Gastroesophageal sphincter (tissue), 4 donors: ENCODE measurements around the gene TAGLN. TPM values are rescaled to one million over a fixed set of nuclear protein-coding genes. Genes with fewer than 3 reads are reported as not detected.

ENCODE experiments used
- ATAC-seq: fragments of 150-250 bp; one replicate; pipeline ENCODE4 v1.9.1; 2016; ENCODE audit warnings: mild to moderate bottlenecking, moderate library complexity
- H3K27ac ChIP-seq, 4 donors: fragments of 200-600 bp; sonication (generic) in 3 of 4; 1 replicate in 3 of 4; 2 replicates in 1 of 4; pipeline ENCODE4 v1.5.1; 2016 to 2019
- H3K27me3 ChIP-seq: fragments of 200-600 bp; sonication (generic); one replicate; pipeline ENCODE4 v1.5.1; 2019
- H3K36me3 ChIP-seq, 2 donors: fragments of 200-600 bp; sonication (generic); one replicate each; pipeline ENCODE4 v1.5.1; 2019; ENCODE audit warnings: control low read depth in 1 of 2
- H3K4me1 ChIP-seq, 3 donors: fragments of 200-600 bp; sonication (generic); 1 replicate in 2 of 3; 2 replicates in 1 of 3; pipeline ENCODE4 v1.5.1; 2016 to 2019; ENCODE audit warnings: control low read depth in 2 of 3
- H3K4me3 ChIP-seq, 2 donors: fragments of 200-600 bp; sonication (generic); one replicate each; pipeline ENCODE4 v1.5.1; 2019; ENCODE audit warnings: mild to moderate bottlenecking in 1 of 2, moderate library complexity in 1 of 2
- H3K9me3 ChIP-seq, 3 donors: fragments of 200-600 bp; sonication (generic); one replicate each; pipeline ENCODE4 v1.5.1; 2017 to 2019; ENCODE audit warnings: control low read depth in 2 of 3
- CTCF ChIP-seq, 4 experiments: fragments of 200-600 bp in 2 of 4; fragments of 450-650 bp in 2 of 4; sonication (generic) in 1 of 4; IDR thresholded peaks; one replicate each; pipeline ENCODE4 v1.5.1; 2017 to 2019; ENCODE audit warnings: antibody characterized with exemption in 4 of 4, mild to moderate bottlenecking in 2 of 4, moderate library complexity in 2 of 4
- EP300 ChIP-seq: sonication (generic); formaldehyde crosslinking; IDR thresholded peaks from one replicate; pipeline ENCODE4 v1.6.1; 2017; ENCODE audit warnings: antibody characterized with exemption, mild to moderate bottlenecking
- POLR2A ChIP-seq, 2 donors: fragments of 450-650 bp; IDR thresholded peaks; one replicate each; pipeline ENCODE4 v1.6.1; 2017; ENCODE audit warnings: antibody characterized with exemption in 2 of 2, mild to moderate bottlenecking in 2 of 2, moderate library complexity in 1 of 2
- POLR2AphosphoS5 ChIP-seq: sonication (generic); formaldehyde crosslinking; IDR thresholded peaks from one replicate; pipeline ENCODE4 v1.6.1; 2017; ENCODE audit warnings: antibody characterized with exemption
- WGBS, 2 donors: methylation state at CpG; one replicate each; pipeline ENCODE4 v1.1.5; 2018; ENCODE audit warnings: low coverage in 1 of 2; 5-methylcytosine and 5-hydroxymethylcytosine counted together
- total RNA-seq, 4 donors: library from RNA; depleted of rRNA; stranded (reverse); fragments of >200 nt; gene quantifications; one replicate each; pipeline ENCODE4 v1.1.0, GENCODE V29; 2016

Gene TAGLN
- total RNA-seq, 4 donors from 2014 or later, result 10,394 to 14,194 (median 13,050) TPM

- peaks cover 0 to 63% (median 16%) of the 10 kb centered on the region in 3 donors for H3K4me1 ChIP-seq
- peaks cover 0 to 44% of the 10 kb centered on the region in 2 donors for H3K36me3 ChIP-seq
- no peak for ATAC-seq
- 53 to 60% methylated on average over 4 to 5 of the region's 12 CpGs for WGBS, 2 donors
- no peak for TF ChIP-seq EP300
- no peak for TF ChIP-seq POLR2AphosphoS5
- TF ChIP-seq CTCF (IDR thresholded peaks at IDR 0.05), result no peak
- TF ChIP-seq POLR2A (IDR thresholded peaks at IDR 0.05), result no peak
- H3K4me3 ChIP-seq, result peak overlapping the region in 1 of 2 donors; percentile 90
- H3K27me3 ChIP-seq, result no peaks in the 10 kb centered on the region
- H3K27ac ChIP-seq, result peak overlapping the region in 2 of 4 donors; percentile 96 to 98
- H3K9me3 ChIP-seq, result no peaks in the 10 kb centered on the region
Observed at GRCh38 chr11:117230286-117230961, 31.3 kb downstream of the TAGLN start.

GRCh38 chr11:117230999-117231841 is 32.0 kb downstream of the TAGLN start:
- H3K36me3 ChIP-seq, result peaks cover 0 to 39% of the 10 kb centered on the region in 2 donors
- no peak for ATAC-seq
- no peak for TF ChIP-seq CTCF (IDR thresholded peaks at IDR 0.05)
- TF ChIP-seq POLR2A (IDR thresholded peaks at IDR 0.05), result no peak
- TF ChIP-seq EP300, result no peak
- no peak for TF ChIP-seq POLR2AphosphoS5
- peaks cover 0 to 55% (median 16%) of the 10 kb centered on the region in 3 donors for H3K4me1 ChIP-seq
- WGBS, 2 donors, result 8 to 9% methylated on average over 7 to 11 of the region's 14 CpGs
- peak overlapping the region; percentile 92 to 98 (median 95) for H3K27ac ChIP-seq
- no peaks in the 10 kb centered on the region for H3K9me3 ChIP-seq
- no peaks in the 10 kb centered on the region for H3K27me3 ChIP-seq
- peak overlapping the region; percentile 90 to 98 for H3K4me3 ChIP-seq

GRCh38 chr11:117231842-117232091 is 32.6 kb downstream of the TAGLN start, which contains the start of gene PCSK7:
Gene PCSK7 (minus strand): TSS chr11:117232073. CDS start chr11:117229844, 2,229 bp downstream.
- 0% methylated on average over 1 of the region's 13 CpGs; no CpG with 5 or more reads in 1 of the 2 donors for WGBS, 2 donors
- peak within 1 kb of the TSS; percentile 92 to 98 (median 95) for H3K27ac ChIP-seq
- no peak for ATAC-seq

GRCh38 chr11:117232092-117232878 is 33.1 kb downstream of the TAGLN start, which contains the start of gene RNF214:
Gene RNF214 (plus strand): TSS chr11:117232671. CDS start chr11:117234273, 1,602 bp downstream.
- H3K9me3 ChIP-seq, result no peaks in the 10 kb centered on the region
- WGBS, 2 donors, result 0 to 2% methylated on average over 2 to 26 of the region's 94 CpGs
- peak; percentile 91 for ATAC-seq
- H3K27ac ChIP-seq, result peak within 1 kb of the TSS; percentile 92 to 98 (median 95)
- peak; percentile 74 to 99 (median 94) for TF ChIP-seq CTCF (IDR thresholded peaks at IDR 0.05)
- TF ChIP-seq EP300, result no peak
- peak; percentile 85 to 87 for TF ChIP-seq POLR2A (IDR thresholded peaks at IDR 0.05)
- peak; percentile 66 for TF ChIP-seq POLR2AphosphoS5
- H3K27me3 ChIP-seq, result no peaks in the 10 kb centered on the region
- H3K4me1 ChIP-seq, result peaks cover 0 to 48% (median 16%) of the 10 kb centered on the region in 3 donors
- H3K4me3 ChIP-seq, result peak within 1 kb of the TSS; percentile 90 to 98
- H3K36me3 ChIP-seq, result peaks cover 0 to 34% of the 10 kb centered on the region in 2 donors

More at GRCh38 chr11:117231842-117232091, 32.6 kb downstream of the TAGLN start, which contains the start of gene PCSK7:
- peaks cover 0 to 50% (median 16%) of the 10 kb centered on the region in 3 donors for H3K4me1 ChIP-seq
- H3K4me3 ChIP-seq, result peak within 1 kb of the TSS; percentile 90 to 98
- TF ChIP-seq POLR2AphosphoS5 (no peak), POLR2A (IDR thresholded peaks at IDR 0.05) (no peak), EP300 (no peak), CTCF (IDR thresholded peaks at IDR 0.05) (no peak)
- H3K36me3 ChIP-seq, result peaks cover 0 to 39% of the 10 kb centered on the region in 2 donors
- H3K9me3 ChIP-seq, result no peaks in the 10 kb centered on the region
- H3K27me3 ChIP-seq, result no peaks in the 10 kb centered on the region
